Measurements from ENCODE around the gene SPTLC2. TPM values are rescaled to one million over a fixed set of nuclear protein-coding genes. Genes with fewer than 3 reads are reported as not detected.

Gene SPTLC2
- total RNA-seq, 1 donor: 48.4 TPM

DNA sequence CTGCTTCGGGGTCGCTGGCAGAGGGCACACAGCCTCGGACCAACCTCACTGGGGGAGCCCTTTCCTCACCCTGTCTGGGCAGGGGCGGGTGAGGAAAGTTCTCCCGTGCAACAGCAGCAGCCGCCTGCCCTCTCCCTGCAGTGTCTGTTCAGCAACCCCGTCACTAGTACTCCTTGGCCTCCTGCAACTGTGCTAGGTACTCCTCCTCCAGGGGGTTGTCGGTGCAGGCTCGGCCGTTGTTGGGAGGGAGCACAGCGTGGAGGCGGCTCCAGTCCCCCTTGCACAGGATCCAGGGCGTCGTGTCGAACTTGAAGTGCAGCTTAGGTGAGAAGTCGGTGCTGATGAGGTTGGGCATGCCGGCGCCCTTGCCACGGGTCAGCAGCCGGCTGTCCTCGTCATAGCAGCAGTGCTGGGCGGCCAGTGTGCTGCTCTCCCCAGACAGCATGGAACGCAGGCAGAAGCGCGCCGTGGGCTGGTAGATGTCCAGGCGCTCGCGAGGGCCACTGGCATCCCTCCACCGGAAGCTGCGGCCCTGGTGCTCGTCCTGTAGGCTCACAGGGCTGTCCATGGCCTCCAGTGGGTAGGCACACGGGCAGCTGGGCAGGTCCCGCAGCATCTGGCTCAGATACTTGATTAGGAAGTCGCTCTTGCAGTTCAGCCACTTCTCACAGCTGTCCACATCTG lies 140.9 kb downstream of the SPTLC2 start:
- no peak for TF ChIP-seq CTCF (IDR thresholded peaks at IDR 0.05; ENCODE audit: insufficient read depth, low read depth, low read length)
- DNase-seq (ENCODE audit: low read depth): no peak
- H3K4me3 ChIP-seq (ENCODE audit: low read depth, low read length): no peak overlapping the region

DNA sequence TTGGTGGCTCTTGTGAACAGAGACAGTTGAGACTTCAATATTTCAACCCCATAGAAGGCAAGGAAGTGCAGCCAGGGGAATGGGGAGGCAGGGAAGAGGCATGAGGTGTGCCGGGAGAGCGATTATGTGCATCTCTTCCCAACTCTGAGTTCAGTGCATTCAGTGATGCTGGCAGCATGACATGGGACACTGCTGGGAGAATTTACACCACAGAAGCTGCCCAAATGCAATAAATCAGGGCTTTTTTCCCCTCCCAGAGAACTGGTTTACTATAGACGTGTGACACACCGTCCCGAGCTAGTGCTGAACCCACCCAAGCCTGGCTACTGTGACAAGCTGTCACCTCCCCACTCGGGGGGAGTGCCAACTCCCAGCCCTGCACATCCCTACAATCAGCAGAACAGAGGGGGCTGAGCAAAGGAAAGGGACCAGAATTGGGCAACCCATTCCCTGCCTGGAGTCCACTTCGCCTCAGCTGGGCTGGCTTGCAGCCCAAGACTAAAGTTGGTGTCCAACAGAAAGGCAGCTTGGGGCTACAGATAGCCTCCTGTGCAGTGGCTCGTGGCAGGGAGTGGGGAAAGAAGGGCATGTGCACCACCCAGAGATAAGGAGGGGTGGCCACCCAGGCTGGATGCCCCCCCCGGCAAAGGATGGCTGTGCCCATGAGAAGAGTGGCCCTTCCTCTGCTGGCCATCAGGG lies 141.8 kb downstream of the SPTLC2 start:
- DNase-seq (ENCODE audit: low read depth): no peak
- no peak overlapping the region for H3K4me3 ChIP-seq (ENCODE audit: low read depth, low read length)
- TF ChIP-seq CTCF (IDR thresholded peaks at IDR 0.05; ENCODE audit: insufficient read depth, low read depth, low read length): no peak

DNA sequence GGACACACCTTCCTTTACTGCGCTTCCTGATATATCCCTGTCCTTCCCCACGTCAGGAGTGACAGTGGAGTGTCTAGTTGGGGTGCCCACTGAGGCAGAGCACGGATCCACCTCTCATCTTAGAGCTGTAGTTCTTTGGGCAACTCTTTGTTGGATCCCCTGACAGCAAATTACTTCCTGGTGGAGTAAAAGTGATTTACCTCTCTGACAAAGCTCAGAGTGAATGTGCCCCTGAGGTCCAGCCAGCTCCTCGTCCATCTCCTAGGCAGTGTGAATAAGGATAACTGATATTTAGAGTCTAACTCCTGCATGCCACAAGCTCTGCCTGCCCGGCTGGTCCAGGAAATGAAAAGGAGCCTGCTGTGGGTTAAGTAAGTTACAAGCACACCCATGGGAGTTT lies 142.5 kb downstream of the SPTLC2 start:
- TF ChIP-seq CTCF (IDR thresholded peaks at IDR 0.05; ENCODE audit: insufficient read depth, low read depth, low read length): no peak
- no peak for DNase-seq (ENCODE audit: low read depth)
- no peak overlapping the region for H3K4me3 ChIP-seq (ENCODE audit: low read depth, low read length)

DNA sequence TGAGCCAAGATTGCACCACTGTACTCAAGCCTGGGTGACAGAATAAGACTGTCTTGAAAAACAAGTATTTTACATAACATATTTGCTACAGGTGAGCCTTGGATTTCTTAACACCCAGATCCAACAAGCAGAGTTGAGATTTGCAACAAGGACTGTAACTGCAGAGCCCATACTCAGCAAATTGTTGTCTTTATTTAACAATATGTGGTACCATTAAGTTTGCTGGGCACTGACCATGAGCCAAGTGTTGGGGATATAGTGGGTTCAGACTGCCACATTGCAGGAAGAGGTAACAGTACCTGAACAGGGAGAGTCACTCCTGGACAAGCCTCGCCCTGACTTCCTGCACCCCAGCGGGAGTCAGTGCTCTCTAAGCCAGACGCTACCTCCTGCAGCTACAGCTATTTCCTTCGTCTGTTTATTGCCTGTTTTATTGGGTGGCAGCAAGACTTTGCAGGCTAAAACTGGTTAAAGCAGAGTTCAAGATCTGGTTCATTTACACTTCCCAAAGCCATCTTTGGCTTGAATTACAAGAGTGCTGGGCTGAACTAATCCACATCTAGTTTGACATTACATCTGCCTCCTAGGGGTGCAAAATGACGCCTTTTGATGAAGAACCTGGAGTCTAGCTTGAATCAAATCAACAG lies 146.1 kb downstream of the SPTLC2 start:
- no peak for TF ChIP-seq CTCF (IDR thresholded peaks at IDR 0.05; ENCODE audit: insufficient read depth, low read depth, low read length)
- H3K4me3 ChIP-seq (ENCODE audit: low read depth, low read length): no peak overlapping the region
- no peak for DNase-seq (ENCODE audit: low read depth)

GRCh38 chr14:77469539-77469938 lies 146.9 kb downstream of the SPTLC2 start:
- no peak for DNase-seq (ENCODE audit: low read depth)
- H3K4me3 ChIP-seq (ENCODE audit: low read depth, low read length): no peak overlapping the region

DNA sequence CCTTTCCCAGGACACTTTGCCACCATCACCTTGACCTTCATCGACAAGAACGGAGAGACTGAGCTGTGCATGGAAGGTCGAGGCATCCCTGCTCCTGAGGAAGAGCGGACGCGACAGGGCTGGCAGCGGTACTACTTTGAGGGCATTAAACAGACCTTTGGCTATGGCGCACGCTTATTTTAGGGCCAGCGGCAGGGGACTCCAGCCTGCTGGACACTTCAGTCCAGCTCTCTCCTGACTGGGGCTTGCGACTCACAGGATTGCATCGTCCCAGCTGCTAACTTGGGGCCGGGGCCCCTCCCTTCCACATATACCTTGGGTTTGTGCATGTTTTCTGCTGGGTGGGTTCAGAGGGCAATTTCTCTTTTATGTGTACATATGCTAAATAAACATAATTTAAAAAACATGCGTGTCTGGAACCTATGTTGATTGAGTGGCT lies 147.4 kb downstream of the SPTLC2 start:
- H3K4me3 ChIP-seq (ENCODE audit: low read depth, low read length): no peak overlapping the region
- TF ChIP-seq CTCF (IDR thresholded peaks at IDR 0.05; ENCODE audit: insufficient read depth, low read depth, low read length): no peak
- DNase-seq (ENCODE audit: low read depth): no peak

More at GRCh38 chr14:77469539-77469938, 146.9 kb downstream of the SPTLC2 start:
- no peak for TF ChIP-seq CTCF (IDR thresholded peaks at IDR 0.05; ENCODE audit: insufficient read depth, low read depth, low read length)

Measured in fibroblast of villous mesenchyme (primary cell).